ENCODE data around the gene LHX4. TPM values are rescaled to one million over a fixed set of nuclear protein-coding genes. Genes with fewer than 3 reads are reported as not detected.
A peak's percentile ranks its signal among the peaks of the same experiment; 100 is the strongest.

LHX4 gene
- total and polyA plus RNA-seq, 9 of the 15 experiments (the other 6 are each of a cell fraction or from before 2014, with no cell fraction given) = 0.01 to 0.11 (median 0.07) TPM; not detected in 5

- WGBS (ENCODE audit: insufficient coverage, low coverage, missing lambda C conversion rate) = 30% methylated on average over 5 of the region's 5 CpGs
- in situ Hi-C loops (cut with MboI) = loop anchor here (25.0 kb wide), 1 partner anchor 894 kb away; no protein-coding TSS in a partner anchor
Measured at GRCh38 chr1:180267761-180268555, 37.9 kb downstream of the LHX4 start.

More at GRCh38 chr1:180267761-180268555, 37.9 kb downstream of the LHX4 start:
- intact Hi-C loops (cut with micrococcal nuclease) = no loop called here
- ChIA-PET POLR2A (interaction anchor here (1.4 kb wide), 1 partner anchor 26 kb away, joined by 3 read pairs; no protein-coding TSS in a partner anchor), CTCF (ENCODE audit: low intra/inter-chr PET ratio) (no interaction called here)
- Histone ChIP-seq H3K4me1 (replicated peaks in 1 of 2; ENCODE audit: control insufficient read depth in 2 of 2, insufficient read depth in 2 of 2, low read length in 2 of 2) (peaks cover 16 to 25% of the 10 kb centered on the region in 2 experiments), H3K9ac (ENCODE audit: insufficient read depth in 1 of 2, low read depth in 2 of 2, low read length in 2 of 2) (no peak overlapping the region), H3K27me3 (ENCODE audit: control insufficient read depth in 2 of 2, insufficient read depth in 2 of 2, low read length in 2 of 2) (peaks cover 8 to 26% of the 10 kb centered on the region in 2 experiments; a peak in 4 of 5 replicates), H3K27ac (ENCODE audit: extremely low read depth, low read depth, low read length) (no peak overlapping the region), H4K20me1 (replicated peaks; ENCODE audit: control insufficient read depth, insufficient read depth, low read length) (no peaks in the 10 kb centered on the region; the same call in 1 of the 2 replicates), H3K9me1 (ENCODE audit: control insufficient read depth, insufficient read depth, low read length) (peaks cover 13% of the 10 kb centered on the region), H3K79me2 (ENCODE audit: control insufficient read depth, insufficient read depth, low read length) (no peaks in the 10 kb centered on the region), H3K9me3 (replicated peaks; ENCODE audit: control insufficient read depth, insufficient read depth, low read depth, low read length) (no peaks in the 10 kb centered on the region), H2AFZ (ENCODE audit: low read depth, low read length) (no peak overlapping the region), H3K36me3 (ENCODE audit: control insufficient read depth, insufficient read depth, low read length) (no peaks in the 10 kb centered on the region), H3K4me2 (ENCODE audit: insufficient read depth, low read length) (no peak overlapping the region), H3K4me3 (no peak overlapping the region)
- peak in 1 of 4 experiments; percentile 62 for DNase-seq (ENCODE audit: extremely low read depth in 1 of 4, low spot score in 3 of 4)
- BruUV-seq (replicated peaks) = no TSS peak
- ATAC-seq = no peak
- TF ChIP-seq EGR1 (conservative IDR thresholded peaks at IDR 0.05) = peak; percentile 44
- TF ChIP-seq CBFA2T2 (conservative IDR thresholded peaks at IDR 0.05) = 0 out of 2 replicates have a peak, but pooled peaks have one; percentile 26
- no peak for TF ChIP-seq CBFA2T3 (IDR thresholded peaks at IDR 0.05)
- TF ChIP-seq GTF2B (IDR thresholded peaks at IDR 0.05; ENCODE audit: extremely low read depth, insufficient read length) = no peak
- TF ChIP-seq NFIC (IDR thresholded peaks at IDR 0.05) = peak; percentile 36; the same call in 1 of the 2 replicates
- 0 out of 2 replicates have a peak, but pooled peaks have one; percentile 7 for TF ChIP-seq TAL1 (IDR thresholded peaks at IDR 0.05)
- TF ChIP-seq HNRNPUL1 (IDR thresholded peaks at IDR 0.05; ENCODE audit: low read length) = no peak
- peak; percentile 11 for FAIRE-seq

All from K562 (cell line).